ENCODE data around the gene KRTAP10-2. TPM values are rescaled to one million over a fixed set of nuclear protein-coding genes. Genes with fewer than 3 reads are reported as not detected.

The KRTAP10-2 gene
- total RNA-seq, 1 experiment from 2014 or later, result not detected

DNA sequence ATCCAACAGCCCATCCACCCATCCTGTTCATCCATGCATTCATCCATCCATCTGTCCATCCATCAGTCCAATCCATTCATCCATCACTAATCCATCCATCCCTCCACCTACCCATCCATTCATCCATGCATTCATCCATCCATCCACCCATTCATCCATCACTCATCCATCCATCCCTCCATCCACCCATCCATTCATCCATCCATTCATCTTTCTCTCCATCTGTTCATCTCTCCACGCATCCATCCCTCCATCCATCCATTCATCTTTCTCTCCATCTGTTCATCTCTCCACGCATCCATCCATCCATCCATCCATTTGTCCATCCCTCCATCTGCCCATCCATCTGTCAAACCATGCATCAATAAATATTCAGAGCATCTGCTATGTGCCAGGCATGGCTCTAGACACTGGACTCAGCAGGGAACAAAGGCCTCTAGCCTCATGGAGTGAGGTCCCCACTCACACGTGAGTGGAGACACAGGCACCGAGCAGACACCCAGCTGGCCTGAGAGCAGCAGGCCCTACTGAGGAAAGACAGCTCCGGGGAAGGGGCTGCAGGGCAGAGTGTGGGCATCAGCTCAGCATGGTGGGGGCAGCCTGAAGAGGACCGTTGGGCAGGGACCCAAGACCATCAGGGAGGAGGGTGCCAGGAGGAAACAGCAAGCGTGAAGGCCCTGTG is 20.9 kb downstream of the KRTAP10-2 start:
- RAD21 ChIA-PET (ENCODE audit: low non-redundant PET in 1 of 2, low total read pairs in 2 of 2, uncharacterized antibody in 2 of 2, unreplicated experiment in 2 of 2), result no interaction called here
- TF ChIP-seq ZBTB33 (IDR thresholded peaks at IDR 0.05; ENCODE audit: extremely low read depth, insufficient replicate concordance, low read length), result no peak
- no peak for TF ChIP-seq CEBPB (IDR thresholded peaks at IDR 0.05; ENCODE audit: low read depth)
- no peak for TF ChIP-seq ELF1 (IDR thresholded peaks at IDR 0.05; ENCODE audit: borderline replicate concordance, low read depth)
- TF ChIP-seq EZH2phosphoT487 (IDR thresholded peaks at IDR 0.05; ENCODE audit: borderline replicate concordance), result no peak
- TF ChIP-seq SP1 (IDR thresholded peaks at IDR 0.05; ENCODE audit: low read depth), result no peak
- no peak for TF ChIP-seq EGR1 (IDR thresholded peaks at IDR 0.05; ENCODE audit: low read depth)
- TF ChIP-seq EZH2 (IDR thresholded peaks at IDR 0.05), result no peak
- no peak for TF ChIP-seq TCF7L2 (IDR thresholded peaks at IDR 0.05; ENCODE audit: borderline replicate concordance, extremely low read depth, insufficient read depth, insufficient read length)
- no peak for TF ChIP-seq ZFX (IDR thresholded peaks at IDR 0.05)
- no peak for TF ChIP-seq POLR2AphosphoS5 (IDR thresholded peaks at IDR 0.05; ENCODE audit: low read depth, low read length)
- TF ChIP-seq JUND (IDR thresholded peaks at IDR 0.05), result no peak
- intact Hi-C loops (cut with micrococcal nuclease), result no loop called here
- CTCF ChIA-PET, result no interaction called here
- BruUV-seq (replicated peaks), result no TSS peak
- Histone ChIP-seq H3K4me1 (ENCODE audit: control insufficient read depth in 1 of 2, insufficient read depth in 2 of 2, low read length in 2 of 2) (no peaks in the 10 kb centered on the region), H2AFZ (ENCODE audit: low read depth, low read length, poor library complexity, severe bottlenecking) (no peak overlapping the region), H3K27me3 (ENCODE audit: insufficient read depth, low read length) (no peaks in the 10 kb centered on the region), H3K9me3 (ENCODE audit: control insufficient read depth in 1 of 2, insufficient read depth in 1 of 2, low read depth in 1 of 2, low read length in 2 of 2) (no peaks in the 10 kb centered on the region), H3K9me2 (ENCODE audit: insufficient read depth) (no peaks in the 10 kb centered on the region), H3K4me2 (ENCODE audit: low read length) (no peak overlapping the region), H3K4me3 (replicated peaks in 1 of 2; ENCODE audit: low read depth in 1 of 2, low read length in 2 of 2) (no peak overlapping the region), H3K79me2 (ENCODE audit: insufficient read depth, low read length) (no peaks in the 10 kb centered on the region), H3K36me3 (ENCODE audit: control insufficient read depth in 1 of 2, insufficient read depth in 2 of 2, low read length in 2 of 2) (no peaks in the 10 kb centered on the region), H3K27ac (ENCODE audit: low read depth, low read length) (no peak overlapping the region), H4K20me1 (ENCODE audit: insufficient read depth) (no peaks in the 10 kb centered on the region), H3K9ac (ENCODE audit: low read length) (no peak overlapping the region)
- POLR2A ChIA-PET, result no interaction called here
- no peak for DNase-seq (ENCODE audit: low read depth, low spot score)
- ATAC-seq, result no peak

Measured in HCT116 (cell line).